Glomerular visceral epithelial cell (primary cell): ENCODE measurements around the gene POLR2E.

Source experiments
- DNase-seq: peaks from one replicate; pipeline ENCODE4 v3.0.0-alpha.2; 2016; ENCODE audit errors: extremely low spot score

POLR2E gene

DNA sequence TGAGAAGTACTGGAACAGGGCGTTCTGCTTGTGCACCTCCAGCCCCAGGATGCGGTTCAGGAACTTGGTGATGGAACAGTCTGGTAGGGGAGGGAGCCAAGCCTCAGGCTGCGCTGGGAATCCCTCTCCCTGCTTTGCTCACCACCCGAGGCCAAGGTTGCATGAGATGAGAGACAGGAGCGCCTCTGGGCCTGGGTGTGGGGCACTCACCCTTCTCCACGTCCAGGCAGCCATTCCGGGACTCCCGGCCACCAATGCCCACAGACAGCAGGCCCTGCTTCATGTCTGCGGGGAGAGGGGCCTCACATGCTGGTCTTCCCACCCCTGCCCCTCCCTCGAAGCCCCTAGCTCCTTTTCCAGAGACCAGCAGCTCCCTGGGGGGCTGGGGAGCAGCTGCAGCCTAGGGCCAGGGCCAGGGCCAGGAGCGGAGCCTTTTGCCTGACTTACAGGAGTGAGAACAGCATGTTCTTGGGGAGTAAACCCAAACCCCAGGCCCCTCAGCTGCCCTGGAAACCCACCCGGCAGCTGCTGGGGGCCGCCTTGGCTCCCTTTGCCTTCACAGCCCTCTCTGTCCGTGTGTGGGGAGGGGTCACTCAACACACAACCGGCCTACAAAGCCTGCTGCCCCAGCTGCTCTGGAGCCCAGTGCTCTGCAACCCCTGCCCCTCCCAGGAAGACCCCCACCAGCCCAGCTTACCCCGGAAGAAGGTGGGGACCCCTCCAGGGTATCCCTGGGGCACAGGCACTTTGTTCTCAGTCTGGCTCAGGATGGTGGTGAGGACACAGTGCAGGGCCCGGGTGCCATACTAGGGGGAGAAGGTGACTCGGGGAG lies 15.8 kb upstream of the POLR2E start:
- DNase-seq, result no peak

DNA sequence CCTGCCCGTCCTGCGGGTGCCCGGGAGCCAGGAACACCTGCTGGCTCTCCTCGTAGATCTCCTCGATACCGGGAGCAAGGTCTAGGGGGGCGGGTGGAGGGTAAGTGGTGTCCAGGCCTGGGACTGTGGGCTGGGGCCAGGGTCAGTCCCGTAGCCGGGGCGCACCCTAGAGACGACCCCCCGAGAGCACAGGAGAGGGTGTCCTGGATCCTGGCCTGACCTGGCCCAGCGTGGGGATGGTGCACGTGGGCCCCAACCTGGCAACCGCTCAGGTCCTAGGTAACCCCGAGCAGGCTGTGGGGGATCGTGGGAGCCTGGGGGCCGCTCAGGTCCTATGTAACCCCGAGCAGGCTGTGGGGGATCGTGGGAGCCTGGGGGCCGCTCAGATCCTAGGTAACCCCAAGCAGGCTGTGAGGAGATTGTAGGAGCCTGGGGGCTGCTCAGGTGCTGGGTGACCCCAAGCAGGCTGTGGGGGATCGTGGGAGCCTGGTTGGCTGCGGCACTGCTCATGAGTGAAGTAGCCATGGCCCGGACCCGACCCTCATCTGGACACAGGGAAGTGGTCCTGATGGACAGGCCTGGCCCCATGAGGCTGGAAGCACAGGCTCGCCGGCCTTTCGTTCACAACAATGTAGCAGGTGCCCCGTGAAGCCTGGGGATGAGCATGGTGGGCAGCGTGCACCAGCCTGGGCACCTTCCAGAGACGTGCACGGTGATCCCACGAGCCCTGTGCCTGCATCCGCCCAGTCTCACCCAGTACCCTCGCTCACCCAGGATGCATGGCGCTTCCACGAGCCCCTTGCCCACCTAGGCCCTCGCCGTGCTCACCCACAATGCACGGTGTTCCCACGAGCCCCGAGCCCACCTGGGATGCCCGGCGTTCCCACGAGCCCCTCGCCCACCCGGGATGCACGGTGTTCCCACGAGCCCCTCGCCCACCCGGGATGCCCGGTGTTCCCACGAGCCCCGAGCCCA lies 14.8 kb upstream of the POLR2E start:
- no peak for DNase-seq

DNA sequence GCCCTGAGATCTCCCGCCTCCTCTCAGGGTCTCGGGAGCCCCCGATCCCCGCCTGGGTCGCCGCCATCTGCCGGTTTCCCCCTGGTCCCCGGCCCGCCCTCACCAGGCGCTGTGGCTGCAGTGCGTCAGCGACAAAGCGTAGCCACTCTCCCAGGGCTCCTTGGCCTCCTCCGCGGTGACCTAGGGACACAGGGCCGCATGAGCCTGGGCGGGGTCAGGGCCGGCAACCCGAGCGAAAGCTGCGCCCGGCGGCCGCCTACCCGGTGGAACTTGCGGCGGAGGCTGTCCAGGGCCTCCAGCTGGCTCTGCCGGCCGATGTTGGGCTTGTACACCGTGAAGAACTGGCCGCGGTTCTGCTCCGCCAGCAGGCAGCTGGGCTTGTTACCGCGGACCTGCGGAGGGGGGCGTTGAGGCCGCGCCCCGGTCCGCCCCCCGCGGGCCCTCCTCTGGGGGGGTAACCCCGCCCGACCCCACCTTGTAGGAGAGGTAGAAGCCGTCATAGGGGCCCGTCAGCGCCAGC lies 13.9 kb upstream of the POLR2E start:
- DNase-seq, result no peak

DNA sequence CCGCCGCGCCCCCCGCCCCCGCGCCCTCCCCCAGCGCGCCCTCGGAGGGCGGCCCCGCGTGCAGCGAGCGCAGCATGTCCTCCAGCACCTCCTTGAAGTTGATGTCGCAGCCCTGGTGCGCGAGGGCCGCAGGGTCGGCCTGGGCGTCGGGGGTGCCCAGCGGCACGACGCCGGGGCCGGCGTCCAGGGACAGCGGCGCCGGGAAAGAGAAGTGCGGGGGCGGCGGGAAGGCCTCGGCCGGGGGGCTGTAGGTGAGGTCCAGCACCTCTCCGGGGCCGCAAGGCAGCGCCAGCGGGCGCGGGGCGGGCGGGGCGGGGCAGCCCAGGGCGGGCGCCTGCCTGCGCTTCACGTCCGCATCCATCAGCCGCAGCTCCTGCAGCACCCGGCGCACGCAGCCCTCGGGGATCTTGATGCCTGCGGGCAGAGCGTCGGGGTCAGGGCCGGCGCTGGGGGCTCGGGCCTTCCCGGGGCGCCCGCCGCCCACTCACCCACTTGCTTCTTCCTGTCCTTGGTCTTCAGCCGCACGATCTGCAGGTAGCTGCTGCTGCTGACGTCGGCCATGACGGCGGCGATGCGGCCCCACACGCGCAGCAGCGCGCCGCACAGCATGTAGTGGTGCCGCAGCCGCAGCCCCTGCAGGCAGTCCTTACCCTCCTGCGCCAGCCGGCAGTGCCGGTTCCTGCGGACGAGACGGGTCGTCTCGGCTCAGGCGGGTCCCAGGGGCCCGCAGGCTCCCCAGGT lies 13.3 kb upstream of the POLR2E start:
- DNase-seq, result no peak

DNA sequence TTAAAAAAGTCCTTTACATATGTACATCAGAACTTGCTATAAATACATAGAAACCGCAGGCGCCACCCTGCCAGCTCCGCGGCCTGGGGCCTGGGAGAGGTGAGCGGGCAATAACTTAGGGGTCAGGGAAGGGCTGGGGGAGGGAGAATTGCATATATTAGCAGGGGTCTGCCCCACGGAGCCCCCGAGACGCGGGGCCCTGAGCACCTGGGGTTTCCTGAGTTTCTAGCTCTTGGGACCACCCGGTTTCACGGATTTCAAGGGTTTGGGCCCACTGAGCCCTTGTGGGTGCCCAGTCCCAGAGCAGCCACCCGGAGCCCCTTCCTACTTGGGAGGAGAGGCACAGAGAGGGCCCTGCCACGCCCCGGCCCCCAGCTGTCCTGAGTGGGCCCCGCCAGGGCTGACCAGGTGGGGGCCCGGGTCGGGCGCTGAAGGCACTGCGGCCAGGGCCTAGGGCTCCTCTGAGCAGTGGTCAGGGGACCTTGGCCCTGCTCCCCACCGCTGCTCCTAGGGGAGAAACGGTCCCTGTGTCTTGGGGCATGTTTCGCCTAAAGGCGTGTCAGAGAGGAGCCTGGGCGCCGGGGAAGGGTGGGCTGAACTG lies 12.6 kb upstream of the POLR2E start:
- DNase-seq, result no peak

DNA sequence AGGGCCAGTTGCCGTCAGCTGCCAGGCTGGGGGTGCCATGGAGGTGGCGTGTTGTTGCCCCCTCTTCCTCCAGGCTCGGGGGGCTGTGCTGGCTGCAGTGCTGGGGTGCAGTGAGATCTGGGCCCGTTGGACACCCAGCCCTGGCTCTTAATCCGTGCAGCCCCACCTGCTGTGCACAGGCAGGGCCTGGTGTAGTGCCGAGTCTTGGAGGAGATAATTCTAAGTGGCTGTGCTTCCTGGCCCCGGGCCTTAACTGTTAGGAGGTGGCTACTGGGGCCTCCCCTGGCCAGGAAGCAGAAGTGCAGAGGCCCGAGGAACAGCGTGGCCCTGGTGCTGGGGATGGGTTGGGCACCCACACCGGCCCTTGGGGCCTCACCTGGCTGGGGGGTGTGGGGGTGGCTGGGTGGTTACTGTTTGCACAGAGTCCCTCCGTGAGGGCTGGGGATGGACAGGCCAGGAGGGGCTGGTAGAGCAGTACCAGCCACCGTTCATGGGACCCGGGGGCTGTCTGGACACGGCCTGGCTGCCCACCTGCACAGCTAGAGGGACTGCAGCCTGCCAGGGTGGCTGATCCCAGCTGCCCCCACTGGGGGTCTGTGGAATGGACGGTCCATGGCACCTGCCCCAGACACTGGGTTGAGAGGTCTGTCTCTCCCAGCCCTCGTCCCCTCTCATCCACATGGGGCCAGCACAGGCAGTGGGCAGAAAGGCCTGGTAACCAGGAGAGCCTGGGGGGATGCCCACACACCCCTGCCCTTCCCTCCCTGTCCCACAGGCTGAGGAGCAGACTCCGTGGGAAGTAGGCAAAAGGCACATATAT lies 11.9 kb upstream of the POLR2E start:
- peak; percentile 64 for DNase-seq

DNA sequence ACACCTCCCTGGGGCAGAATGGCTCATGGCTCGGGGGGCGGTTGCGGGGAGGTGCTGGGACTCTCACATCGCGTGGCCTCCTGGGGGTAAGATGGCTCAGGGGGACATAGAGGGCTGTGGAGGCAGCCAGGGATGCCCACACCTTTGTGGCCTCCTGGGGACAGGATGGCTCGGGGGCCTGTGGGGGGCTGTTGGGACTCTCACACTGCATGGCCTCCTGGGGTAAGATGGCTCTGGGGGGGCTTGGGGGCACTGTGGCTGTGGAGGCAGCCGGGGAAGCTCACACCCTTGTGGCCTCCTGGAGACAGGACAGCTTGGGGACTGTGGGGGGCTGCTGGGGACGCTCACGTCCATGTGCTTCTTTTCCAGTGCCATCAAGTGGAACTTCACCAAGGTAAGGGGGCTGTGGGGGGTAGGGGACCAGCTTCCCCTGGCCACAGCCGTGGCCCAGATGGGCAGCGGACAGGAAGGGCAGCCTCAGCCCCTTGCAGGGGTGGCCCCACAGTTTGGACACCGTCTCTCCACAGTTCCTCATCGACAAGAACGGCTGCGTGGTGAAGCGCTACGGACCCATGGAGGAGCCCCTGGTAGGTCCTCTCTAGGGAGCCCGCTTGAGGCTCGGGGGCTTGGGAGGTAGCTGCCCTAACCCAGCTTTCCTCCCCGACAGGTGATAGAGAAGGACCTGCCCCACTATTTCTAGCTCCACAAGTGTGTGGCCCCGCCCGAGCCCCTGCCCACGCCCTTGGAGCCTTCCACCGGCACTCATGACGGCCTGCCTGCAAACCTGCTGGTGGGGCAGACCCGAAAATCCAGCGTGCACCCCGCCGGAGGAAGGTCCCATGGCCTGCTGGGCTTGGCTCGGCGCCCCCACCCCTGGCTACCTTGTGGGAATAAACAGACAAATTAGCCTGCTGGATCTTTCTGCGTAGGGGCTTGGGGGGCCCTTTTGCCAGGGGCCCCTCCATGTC lies 11.0 kb upstream of the POLR2E start:
- DNase-seq, result no peak

DNA sequence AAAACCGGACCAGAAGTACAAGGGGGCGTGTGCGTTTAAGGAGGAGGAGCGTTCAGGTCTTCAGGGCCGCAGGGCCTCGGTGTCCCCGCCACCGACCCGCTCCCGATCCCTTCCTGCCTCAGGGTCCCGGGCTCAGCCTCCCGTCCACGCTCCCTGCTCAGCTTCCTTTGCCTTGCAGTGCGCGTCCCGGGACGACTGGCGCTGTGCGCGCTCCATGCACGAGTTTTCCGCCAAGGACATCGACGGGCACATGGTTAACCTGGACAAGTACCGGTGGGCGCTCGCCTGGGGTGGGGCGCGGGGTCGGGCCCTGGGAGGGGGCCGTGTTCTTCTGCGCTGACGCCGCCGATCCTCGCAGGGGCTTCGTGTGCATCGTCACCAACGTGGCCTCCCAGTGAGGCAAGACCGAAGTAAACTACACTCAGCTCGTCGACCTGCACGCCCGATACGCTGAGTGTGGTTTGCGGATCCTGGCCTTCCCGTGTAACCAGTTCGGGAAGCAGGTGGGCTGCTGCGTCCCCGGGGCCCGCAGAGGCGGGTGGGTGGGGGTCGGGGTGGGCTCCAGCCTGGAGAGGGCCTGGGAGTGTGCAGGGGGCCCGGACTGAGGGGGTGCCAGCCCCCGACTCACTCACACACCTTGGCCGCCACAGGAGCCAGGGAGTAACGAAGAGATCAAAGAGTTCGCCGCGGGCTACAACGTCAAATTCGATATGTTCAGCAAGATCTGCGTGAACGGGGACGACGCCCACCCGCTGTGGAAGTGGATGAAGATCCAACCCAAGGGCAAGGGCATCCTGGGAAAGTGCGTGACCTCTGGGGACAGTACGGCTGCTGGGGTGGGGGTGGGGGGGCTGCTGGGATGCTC lies 10.1 kb upstream of the POLR2E start:
- peak; percentile 40 for DNase-seq

DNA sequence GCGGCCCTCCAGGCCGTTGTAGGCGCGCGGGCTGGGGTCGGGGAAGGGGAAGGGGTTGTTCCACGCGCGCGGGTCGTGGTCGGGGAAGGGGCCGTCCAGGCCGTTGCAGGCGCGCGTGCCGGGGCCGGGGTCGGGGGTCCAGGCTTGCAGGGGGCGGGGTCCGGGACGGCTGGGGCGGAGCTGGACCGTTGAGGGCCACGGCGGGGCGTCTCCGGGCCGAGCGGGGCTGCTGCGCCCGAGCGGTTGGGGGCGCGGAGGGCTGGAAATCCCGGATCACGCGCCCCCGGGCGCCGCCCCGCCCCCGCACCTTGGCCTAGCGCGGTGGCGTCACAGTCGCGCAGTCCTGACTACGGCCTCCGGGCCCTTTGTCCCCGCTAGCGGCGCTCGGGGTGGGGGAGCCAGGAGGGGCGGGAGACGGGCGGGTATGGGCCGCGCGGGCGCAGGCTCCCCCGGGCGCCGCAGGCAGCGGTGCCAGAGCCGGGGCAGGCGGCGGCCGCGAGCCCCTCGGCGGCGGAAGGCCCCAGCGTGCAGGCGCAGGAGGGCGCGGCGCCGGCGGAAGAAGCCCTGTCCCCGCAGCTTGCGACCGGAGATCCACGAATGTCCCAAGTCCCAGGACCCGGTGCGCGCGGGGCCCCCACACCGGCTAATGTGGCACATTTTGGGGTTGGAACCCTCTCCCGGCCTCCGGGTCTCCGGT lies 9.3 kb upstream of the POLR2E start:
- DNase-seq, result peak; percentile 77

DNA sequence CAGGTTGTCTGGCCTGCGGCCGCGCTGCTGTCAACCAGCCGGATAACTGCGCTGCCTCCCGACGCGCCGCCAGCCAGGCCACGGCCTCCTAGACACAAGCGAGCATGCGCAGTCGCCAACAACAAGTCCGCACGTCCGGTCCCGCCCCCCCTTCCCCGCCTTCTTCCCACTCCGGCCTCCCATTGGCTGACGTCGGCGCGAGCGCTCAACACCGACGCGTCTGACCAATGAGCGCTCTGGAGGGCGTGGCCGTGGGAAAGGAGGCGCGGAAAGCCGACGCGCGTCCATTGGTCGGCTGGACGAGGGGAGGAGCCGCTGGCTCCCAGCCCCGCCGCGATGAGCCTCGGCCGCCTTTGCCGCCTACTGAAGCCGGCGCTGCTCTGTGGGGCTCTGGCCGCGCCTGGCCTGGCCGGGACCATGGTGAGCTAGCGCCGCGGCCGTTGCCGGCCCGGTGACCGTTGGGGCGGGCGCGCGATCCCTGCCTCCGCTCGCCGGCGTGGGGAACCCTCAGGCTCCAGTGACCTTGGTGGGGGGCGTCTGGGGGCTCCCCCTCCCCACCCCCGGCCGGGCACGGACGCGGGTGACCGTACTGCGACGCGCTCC lies 8.6 kb upstream of the POLR2E start, which contains the start of gene GPX4:
Gene GPX4 (plus strand): TSS at position 287 of the 603 bp plus-strand sequence. CDS start 50 bp downstream, at position 337.
- peak; percentile 100 for DNase-seq

DNA sequence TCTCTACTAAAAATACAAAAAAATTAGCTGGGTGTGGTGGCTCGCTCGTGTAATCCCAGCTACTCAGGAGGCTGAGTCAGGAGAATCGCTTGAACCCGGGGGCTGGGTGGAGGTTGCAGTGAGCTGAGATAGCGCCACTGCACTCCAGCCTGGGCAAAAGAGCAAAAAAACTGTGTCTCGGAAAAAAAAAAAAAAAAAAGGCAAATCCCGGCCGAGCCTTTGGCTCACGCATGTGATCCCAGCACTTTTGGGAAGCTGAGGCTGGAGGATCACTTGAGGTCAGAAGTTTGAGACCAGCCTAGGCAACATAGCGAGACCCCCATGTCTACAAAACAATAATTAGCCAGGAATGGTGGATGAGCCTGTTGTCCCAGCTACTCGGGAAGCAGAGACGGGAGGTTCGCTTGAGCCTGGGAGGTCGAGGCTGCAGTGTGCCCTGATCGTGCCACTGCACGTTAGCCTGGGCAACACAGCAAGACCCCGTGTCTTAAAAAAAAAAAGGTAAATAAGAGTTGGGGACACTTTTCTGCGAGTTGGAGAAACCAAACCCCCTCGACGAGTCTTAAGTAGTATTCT lies 8.0 kb upstream of the POLR2E start:
- peak; percentile 44 for DNase-seq

DNA sequence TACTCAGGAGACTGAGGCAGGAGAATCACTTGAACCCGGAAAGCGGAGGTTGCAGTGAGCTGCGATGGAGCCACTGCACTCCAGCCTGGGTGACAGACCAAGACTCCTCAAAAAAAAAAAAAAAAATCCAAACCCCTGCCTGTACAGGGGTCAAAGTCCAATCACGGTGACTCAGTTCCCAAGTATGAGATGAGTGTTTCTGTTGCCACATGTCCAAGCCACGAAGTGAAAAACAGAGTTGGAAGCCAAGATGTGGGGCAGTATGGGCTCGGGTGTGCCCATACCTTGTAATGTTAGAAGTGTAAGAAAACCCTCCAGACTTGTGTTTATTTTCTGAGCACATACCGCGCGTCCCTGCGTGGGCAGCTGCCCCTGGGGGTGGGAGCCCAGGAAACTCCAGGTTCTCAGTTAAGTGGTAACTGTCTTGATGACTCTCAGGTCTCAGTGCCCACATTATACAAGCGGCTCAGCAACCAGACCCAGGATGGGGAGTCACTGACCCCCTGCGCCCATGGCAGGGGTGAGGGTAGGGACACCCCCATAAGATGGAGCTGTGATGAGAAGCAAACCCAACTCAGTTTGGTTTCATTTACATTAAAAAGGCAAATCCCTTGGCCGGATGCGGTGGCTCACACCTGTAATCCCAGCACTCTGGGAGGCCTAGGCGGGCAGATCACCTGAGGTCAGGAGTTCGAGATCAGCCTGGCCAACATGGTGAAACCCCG lies 7.4 kb upstream of the POLR2E start:
- DNase-seq, result peak; percentile 100

DNA sequence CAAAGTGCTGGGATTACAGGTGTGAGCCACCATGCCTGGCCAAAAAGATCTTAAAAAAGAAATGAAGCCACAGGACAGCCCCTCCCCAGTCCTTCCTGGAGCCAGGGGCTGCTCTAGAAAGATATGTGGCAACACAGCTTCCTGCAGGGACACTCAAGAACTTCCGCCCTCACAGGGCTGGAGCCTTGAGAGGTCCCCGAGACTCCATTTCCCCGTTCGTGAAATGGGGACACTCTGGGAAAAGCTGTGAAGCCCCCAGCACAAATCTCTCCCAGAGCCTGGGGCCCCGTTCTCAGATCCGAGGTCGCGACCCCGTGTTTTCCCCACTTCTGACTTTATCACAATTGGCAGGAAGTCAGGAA lies 6.1 kb upstream of the POLR2E start:
- DNase-seq, result no peak

DNA sequence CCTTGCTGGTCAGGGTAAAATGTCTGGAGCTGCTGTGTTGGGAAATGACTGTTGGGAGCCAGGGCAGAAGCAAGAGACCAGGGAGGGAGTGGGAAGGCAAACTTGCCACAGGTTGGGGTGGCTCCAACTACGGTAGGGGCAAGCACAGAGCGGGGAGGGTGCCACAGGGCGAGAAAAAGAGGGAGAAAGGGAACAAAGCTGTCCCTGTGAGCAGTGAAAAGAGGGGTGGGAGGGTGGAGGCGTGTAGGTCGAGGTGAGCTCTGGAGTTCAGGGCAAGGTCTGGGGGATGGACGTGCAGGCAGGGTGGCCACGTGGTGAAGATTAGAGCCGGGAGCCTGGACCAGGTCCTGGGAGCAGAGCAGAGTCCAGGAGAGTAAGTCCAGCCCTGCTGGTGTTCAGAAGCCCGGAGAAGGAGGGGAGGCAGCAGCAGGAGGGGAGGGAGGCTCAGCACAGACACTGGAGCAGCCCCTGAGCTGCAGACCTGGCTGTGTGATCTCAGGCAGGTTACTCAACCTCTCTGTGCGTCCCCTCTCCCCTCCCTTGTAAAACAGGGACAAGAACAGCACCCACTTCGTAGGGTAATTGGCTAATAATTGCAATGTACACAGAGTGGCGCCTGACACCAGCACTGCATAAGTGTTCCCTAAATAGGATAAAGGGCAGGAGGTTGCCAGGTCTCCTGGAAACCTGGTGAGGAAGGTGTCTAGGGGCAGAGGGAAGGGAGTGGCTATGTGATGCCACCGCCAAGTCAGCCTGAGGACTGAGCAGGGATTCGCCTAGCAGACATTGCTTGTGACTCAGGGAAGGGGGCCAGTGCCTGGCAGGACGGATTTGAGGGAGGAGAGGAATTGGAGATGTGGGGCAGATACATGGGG lies 3.2 kb upstream of the POLR2E start:
- DNase-seq, result no peak

DNA sequence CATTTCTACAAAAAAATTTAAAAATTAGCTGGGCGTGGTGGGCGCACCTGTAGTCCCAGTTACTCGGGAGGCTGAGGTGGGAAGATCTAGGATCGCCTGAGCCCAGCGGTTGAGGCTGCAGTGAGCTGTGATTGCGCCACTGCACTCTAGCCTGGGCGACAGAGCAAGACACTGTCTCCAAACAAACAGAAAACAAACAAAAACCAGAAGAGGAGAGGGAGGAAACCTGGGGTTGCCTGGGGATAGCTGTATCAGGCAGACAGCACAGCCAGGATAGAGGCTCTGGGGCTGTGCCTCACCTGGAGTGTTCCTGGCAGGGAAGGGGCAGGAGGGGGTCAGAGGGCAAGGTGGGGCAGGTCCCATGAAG lies 2.6 kb upstream of the POLR2E start:
- no peak for DNase-seq
